Measurements from ENCODE around the gene H2BK1.

H2BK1 gene

DNA sequence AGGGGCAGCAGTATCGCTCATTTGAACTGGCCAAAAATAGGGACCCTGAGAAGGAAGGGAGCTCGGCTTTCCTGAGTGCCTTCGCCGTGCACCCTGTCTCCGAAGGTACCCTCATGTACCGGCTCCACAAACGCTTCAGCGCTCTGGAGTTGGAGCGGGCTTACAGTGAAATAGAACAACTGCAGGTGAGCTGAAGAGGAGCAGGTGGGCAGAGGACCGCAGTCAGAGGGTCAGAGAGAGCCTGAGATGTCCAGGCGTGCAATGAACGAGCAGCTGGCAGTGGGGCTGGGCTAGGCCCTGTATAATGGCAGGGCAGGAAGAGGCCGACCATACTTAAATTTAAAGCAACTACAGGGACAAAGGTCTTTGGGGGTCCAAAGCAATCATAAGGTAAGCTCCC, 26.1 kb upstream of the H2BK1 start:
- DNase-seq: no peak
- Histone ChIP-seq H3K79me2 (ENCODE audit: insufficient read depth, low read length) (peaks cover 47% of the 10 kb centered on the region), H3K4me2 (ENCODE audit: insufficient read depth, low read length) (no peak overlapping the region), H3K27me3 (ENCODE audit: insufficient read depth, low read length, poor library complexity) (no peaks in the 10 kb centered on the region), H3K36me3 (ENCODE audit: insufficient read depth, low read length) (peaks cover 57% of the 10 kb centered on the region), H3K9ac (ENCODE audit: low read depth, low read length) (no peak overlapping the region), H3K4me1 (ENCODE audit: insufficient read depth, low read length) (peaks cover 29% of the 10 kb centered on the region), H3K27ac (ENCODE audit: low read length) (no peak overlapping the region), H3K4me3 (ENCODE audit: low read depth in 1 of 2, low read length in 2 of 2) (no peak overlapping the region), H3K9me3 (ENCODE audit: insufficient read depth, low read length, severe bottlenecking) (no peaks in the 10 kb centered on the region), H4K20me1 (ENCODE audit: insufficient read depth, low read length) (peaks cover 52% of the 10 kb centered on the region), H2AFZ (ENCODE audit: low read depth, low read length) (no peak overlapping the region)
- ATAC-seq (ENCODE audit: insufficient read depth, low read depth): no peak
- TF ChIP-seq CTCF (IDR thresholded peaks at IDR 0.05; ENCODE audit: borderline replicate concordance, extremely low read depth, low read length, poor library complexity, severe bottlenecking): no peak
- TF ChIP-seq EZH2 (IDR thresholded peaks at IDR 0.05; ENCODE audit: borderline replicate concordance, low read depth, low read length, severe bottlenecking): no peak

DNA sequence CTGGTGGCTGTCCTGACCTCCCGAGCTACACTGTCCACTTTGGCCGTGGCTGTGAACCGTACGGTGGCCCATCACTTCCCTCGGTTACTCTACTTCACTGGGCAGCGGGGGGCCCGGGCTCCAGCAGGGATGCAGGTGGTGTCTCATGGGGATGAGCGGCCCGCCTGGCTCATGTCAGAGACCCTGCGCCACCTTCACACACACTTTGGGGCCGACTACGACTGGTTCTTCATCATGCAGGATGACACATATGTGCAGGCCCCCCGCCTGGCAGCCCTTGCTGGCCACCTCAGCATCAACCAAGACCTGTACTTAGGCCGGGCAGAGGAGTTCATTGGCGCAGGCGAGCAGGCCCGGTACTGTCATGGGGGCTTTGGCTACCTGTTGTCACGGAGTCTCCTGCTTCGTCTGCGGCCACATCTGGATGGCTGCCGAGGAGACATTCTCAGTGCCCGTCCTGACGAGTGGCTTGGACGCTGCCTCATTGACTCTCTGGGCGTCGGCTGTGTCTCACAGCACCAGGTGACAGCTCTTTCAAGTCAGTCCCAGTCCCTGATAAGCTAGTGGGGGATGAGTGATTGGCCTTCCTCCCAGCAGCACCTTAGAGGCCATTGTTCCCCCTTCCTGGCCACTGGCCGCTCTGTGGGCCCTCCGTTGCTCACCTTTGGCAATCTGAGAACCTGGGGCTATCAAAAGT, 25.0 kb upstream of the H2BK1 start:
- no peaks in the 10 kb centered on the region for H3K9me3 ChIP-seq (ENCODE audit: insufficient read depth, low read length, severe bottlenecking)
- DNase-seq: no peak
- TF ChIP-seq CTCF (IDR thresholded peaks at IDR 0.05; ENCODE audit: borderline replicate concordance, extremely low read depth, low read length, poor library complexity, severe bottlenecking) (no peak), EZH2 (IDR thresholded peaks at IDR 0.05; ENCODE audit: borderline replicate concordance, low read depth, low read length, severe bottlenecking) (no peak)
- H3K36me3 ChIP-seq (ENCODE audit: insufficient read depth, low read length): peaks cover 57% of the 10 kb centered on the region
- H3K4me3 ChIP-seq (ENCODE audit: low read depth in 1 of 2, low read length in 2 of 2): no peak overlapping the region
- no peak overlapping the region for H3K9ac ChIP-seq (ENCODE audit: low read depth, low read length)
- no peak overlapping the region for H3K4me2 ChIP-seq (ENCODE audit: insufficient read depth, low read length)
- peaks cover 34% of the 10 kb centered on the region for H3K4me1 ChIP-seq (ENCODE audit: insufficient read depth, low read length)
- H3K27ac ChIP-seq (ENCODE audit: low read length): no peak overlapping the region
- H3K79me2 ChIP-seq (ENCODE audit: insufficient read depth, low read length): peaks cover 47% of the 10 kb centered on the region
- no peaks in the 10 kb centered on the region for H3K27me3 ChIP-seq (ENCODE audit: insufficient read depth, low read length, poor library complexity)
- ATAC-seq (ENCODE audit: insufficient read depth, low read depth): no peak
- H4K20me1 ChIP-seq (ENCODE audit: insufficient read depth, low read length): peaks cover 52% of the 10 kb centered on the region
- no peak overlapping the region for H2AFZ ChIP-seq (ENCODE audit: low read depth, low read length)

GRCh38 chr7:151233804-151234203, 23.5 kb upstream of the H2BK1 start:
- Histone ChIP-seq H3K79me2 (ENCODE audit: insufficient read depth, low read length) (peaks cover 47% of the 10 kb centered on the region), H3K27ac (ENCODE audit: low read length) (peak overlapping the region; percentile 77), H2AFZ (ENCODE audit: low read depth, low read length) (no peak overlapping the region), H3K36me3 (ENCODE audit: insufficient read depth, low read length) (peaks cover 49% of the 10 kb centered on the region), H4K20me1 (ENCODE audit: insufficient read depth, low read length) (peaks cover 46% of the 10 kb centered on the region), H3K4me2 (ENCODE audit: insufficient read depth, low read length) (peak overlapping the region; percentile 76), H3K4me1 (ENCODE audit: insufficient read depth, low read length) (peaks cover 34% of the 10 kb centered on the region), H3K27me3 (ENCODE audit: insufficient read depth, low read length, poor library complexity) (no peaks in the 10 kb centered on the region), H3K4me3 (ENCODE audit: low read depth in 1 of 2, low read length in 2 of 2) (peak overlapping the region; percentile 90 to 92; a peak in 3 of 4 replicates), H3K9me3 (ENCODE audit: insufficient read depth, low read length, severe bottlenecking) (no peaks in the 10 kb centered on the region), H3K9ac (ENCODE audit: low read depth, low read length) (peak overlapping the region; percentile 75)
- no peak for TF ChIP-seq EZH2 (IDR thresholded peaks at IDR 0.05; ENCODE audit: borderline replicate concordance, low read depth, low read length, severe bottlenecking)
- no peak for TF ChIP-seq CTCF (IDR thresholded peaks at IDR 0.05; ENCODE audit: borderline replicate concordance, extremely low read depth, low read length, poor library complexity, severe bottlenecking)
- ATAC-seq (ENCODE audit: insufficient read depth, low read depth): no peak
- no peak for DNase-seq

All from DND-41 (cell line).